GM19238 (cell line): ENCODE measurements around the gene FDX1.

Source experiments
- DNase-seq: peaks from one replicate; pipeline ENCODE4 v3.0.0; 2011; ENCODE audit warnings: low spot score; ENCODE audit not compliant: insufficient read length

Gene FDX1

DNA sequence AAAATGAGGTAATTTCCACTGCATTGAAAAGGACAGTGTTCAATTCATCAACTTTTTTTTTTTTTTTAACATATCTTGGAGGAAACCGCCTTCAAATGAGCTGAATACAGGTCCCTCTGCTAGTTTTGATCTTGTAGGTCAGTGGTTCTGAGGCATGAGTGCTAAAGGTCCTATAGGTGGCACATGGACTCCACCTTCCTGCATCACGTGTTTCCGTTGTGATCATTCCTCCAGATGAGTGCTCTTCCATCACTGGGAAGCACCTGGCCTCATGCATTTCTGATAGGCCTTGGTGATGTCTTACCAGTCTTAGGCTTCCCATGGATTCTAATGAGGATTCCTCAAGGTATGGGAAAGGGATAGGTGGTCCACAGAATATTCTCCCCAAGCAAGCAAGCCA lies 37.8 kb downstream of the FDX1 start:
- DNase-seq = no peak

DNA sequence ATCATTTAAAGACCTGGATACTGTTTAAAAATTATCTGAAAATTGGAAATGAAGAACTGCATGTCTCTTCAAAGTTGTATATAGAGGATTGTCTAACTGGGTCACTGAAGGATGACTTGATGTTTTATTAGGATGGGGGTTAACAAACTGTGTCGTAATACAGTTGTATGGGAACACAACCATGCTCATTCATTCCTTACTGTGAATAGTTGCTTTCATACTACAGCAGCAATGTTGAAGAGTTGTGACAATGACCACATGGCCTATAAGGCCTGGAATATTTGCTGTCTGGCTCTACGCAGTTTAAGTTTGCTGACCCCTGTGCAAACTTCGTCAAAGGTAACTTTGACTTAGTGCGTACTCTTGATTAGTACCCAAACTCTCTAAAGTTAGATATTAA lies 38.4 kb downstream of the FDX1 start:
- no peak for DNase-seq

DNA sequence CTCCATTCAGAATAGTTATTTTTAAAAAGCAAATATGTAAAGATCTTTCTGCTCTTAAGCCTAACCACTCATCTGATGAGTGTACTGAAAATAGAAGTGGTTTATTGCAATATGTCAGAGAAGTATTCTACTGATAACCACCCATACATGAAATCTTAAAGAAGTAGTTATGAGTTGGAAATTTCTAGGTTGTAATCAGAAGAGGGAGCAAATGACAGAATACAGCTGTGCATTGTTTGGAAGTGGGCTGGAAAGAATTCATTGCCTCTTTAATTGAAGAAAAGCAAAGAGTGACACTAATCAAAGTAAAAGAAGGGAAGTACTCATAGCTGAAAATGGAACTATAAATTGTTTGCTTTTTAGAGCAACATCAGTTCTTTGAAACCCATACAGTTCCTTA lies 39.4 kb downstream of the FDX1 start:
- no peak for DNase-seq

DNA sequence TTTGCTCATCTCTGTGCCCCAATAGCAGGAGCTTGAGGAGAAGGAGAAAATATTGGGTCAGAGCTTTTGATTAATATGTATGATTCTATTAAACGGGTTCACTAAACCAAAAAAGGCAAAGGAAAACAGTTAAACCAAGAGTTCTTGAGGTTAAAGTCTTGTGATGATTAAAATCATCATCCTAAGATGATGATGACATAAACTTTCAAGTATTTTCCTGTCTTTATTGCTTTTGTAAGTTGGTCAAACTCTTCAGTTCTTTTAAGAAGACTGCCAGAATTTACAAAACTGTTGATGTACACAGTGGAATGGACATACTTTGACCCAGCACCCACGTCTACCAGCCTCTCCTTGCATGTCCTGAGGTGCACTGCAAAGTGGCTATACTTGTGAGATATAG lies 41.0 kb downstream of the FDX1 start:
- DNase-seq = no peak

DNA sequence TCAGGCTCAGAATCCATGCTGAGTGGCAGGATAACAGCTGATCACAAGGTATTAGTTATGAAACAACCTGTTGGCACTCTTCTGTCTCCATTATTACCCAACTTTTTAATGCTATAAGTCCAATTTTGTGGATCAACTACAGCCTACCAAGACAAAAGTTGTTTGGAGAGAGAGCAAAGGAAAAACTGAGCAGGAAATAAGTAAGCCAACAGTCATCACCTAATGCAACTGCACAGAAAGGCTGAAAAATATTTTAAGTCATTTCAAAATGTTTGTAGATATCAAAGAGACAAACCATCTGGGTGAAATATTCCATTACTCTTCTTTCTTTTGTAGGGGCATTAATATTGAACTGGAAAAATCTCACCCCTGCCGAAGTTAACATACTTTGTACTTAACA lies 41.6 kb downstream of the FDX1 start:
- no peak for DNase-seq

DNA sequence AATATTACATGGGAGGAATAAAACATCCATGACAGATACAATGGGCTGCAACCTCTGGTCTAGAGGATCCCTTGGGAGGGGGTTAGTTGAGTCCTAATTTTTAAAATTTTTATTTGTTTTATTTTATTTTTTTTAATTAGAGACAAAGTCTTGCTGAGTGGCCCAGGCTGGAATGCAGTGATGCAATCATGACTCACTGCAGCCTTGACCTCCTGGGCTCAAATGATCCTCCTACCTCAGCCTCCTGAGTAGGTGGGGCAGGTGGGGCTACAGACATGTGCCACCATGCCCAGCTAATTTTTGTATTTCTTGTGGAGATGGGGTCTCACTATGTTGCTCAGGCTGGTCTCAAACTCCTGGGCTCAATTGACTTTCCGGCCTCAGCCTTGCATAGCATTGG lies 43.1 kb downstream of the FDX1 start:
- no peak for DNase-seq

DNA sequence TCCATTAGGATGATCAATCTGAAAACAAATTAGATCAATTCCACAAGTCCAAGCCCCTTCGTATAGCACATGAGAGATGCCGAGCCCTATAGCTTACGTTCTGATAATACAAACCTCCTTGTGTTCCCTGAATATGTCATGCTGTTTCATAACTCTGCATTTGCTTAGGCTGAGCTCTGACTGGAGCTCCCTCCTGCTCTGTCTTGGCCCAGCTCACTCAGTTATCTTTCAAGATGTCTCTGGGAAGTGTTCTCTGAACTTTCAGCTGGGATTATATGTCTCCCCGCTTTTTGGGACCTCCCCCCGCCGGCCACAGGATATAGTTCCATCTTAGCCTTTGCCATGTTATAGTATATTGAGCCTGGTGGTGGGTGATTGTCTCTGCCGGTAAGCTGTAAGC lies 44.0 kb downstream of the FDX1 start:
- DNase-seq = no peak

DNA sequence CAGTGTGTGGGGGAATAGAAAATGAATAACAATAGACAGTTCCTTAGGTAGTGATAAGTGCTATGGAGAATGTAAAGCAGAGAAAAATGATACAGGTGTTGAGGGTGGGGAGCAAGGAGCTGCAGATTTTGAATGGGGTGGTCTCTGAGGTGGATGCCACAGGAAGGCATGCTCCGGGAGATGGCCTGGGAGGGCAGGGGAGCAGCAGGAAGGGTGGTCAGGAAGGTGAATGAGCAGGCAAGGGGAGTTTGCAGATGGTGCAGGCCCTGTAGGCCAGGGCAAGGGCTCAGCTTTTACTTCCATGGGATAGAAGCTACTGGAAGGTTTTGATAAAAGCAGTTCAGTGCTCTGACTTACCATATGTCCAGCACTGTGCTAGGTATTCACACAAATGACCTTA lies 44.8 kb downstream of the FDX1 start:
- DNase-seq = no peak

DNA sequence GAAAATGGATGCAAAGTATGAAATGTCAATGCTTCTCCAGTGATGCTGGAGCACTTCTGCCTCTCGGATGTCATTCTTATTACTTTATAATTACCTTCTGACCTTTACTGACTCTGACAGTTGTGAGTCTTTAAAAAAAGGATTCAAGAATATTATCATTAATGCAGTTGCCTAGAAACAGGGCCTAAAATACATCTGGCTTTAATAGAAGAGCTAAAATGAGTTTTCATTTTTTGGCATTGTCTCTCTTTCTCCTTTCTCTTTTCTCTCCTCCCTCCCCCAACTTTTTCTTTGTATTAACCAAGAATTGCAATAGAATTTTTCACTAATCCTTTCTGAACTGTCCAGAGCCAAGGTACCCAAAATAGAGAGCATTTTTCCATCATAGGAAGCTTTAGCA lies 45.9 kb downstream of the FDX1 start:
- no peak for DNase-seq

DNA sequence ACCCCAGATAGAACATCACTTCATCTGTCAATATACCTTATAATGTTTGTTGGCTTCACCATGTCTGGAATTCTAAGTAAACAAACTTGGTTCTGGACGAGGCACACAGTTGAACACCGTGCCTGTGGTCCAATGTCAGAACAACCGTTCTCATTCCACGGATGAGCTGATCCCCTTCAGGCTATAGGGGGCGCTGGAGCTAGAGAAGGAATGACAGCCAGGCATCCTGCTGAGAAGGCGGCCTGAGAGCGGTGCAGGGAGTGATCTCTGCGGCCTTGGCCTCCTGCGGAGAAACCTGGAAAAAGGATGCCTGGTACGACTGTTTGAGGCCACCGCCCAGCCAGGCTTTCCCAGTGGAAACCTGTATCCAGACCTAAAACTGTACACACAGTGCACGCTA lies 48.7 kb downstream of the FDX1 start:
- DNase-seq = no peak

DNA sequence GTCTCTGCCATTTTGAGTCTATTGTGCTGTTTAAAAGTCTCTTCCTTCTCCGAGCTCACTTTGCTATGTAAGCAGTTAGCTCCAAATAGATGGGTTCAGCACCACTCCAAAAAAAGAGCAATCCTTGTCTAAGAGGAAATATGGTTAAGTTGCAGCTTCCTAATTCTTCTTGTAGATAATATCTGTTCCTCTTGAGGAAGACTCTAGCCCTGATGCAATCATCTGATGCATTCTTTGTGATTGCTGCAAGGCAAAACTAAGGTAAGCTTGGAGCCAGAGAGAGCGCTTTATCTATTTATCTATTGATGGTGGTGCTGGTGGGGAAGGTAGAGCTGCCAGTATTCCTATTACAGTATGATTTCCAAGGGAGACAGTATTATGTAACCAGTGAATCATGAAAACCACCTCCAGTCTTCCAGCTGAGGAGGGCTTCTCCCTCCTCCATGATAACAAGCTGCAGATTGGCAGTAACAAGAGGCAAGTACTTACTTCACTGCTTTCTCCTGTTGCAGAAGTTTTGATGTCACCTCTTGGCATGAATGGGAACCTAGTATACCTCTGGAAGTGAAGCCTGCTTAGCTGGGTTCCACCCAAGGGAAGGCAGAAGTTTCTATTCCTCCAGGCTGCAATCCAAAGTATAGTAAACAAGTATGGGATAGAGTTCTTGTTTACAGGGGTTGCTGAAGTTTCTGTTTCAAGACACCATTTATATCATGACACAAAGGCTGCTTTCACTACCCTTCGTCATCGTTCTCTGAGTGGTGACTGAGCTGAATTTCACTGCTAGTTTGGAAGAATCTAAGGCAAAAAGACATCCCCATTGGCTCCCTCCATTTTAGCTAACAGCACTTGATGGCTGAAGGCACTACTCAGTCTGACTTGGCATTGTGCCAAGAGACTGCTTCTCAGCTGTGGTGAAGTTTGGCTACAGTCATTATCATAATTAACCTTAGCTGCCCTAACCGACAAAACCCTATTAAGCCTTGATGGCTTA lies 49.7 kb downstream of the FDX1 start:
- DNase-seq = no peak

DNA sequence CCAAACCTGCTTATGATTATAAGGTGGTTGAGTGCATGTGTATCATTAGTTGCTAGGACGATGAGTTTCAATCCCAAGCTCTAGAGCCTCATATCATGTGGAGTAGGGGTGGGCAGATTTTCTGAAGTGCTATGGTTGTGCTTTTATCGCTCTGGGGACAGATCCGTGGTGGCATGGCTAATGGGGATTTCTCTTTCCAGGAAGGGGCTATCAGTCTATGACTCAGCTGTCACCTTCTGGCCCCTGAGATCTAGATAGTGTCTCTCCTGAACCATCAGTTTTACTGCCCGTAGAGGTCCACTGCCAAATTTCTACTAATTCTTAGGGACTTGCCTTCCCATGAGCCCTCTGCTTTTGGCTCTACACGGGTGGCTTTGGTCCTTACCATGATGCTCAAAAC lies 51.8 kb downstream of the FDX1 start:
- no peak for DNase-seq

DNA sequence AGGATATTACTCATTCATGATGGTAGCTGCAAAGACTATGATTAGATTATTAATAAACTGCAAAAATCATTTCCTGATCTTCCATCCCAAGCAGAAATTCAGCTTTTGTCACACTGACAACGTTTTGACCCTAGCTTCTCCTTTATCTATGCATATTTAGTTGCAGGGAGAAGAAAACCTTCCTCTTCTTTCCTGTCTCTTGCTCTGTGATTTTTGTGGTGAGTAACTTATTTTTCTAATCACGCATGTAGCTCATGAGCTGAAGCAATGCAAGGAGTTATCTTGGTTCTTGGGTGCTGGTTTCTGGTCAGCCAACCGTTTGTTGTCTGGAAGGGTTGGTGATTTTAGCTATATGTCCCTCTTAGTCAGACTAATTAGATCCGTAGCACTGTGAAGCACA lies 56.4 kb downstream of the FDX1 start:
- no peak for DNase-seq

DNA sequence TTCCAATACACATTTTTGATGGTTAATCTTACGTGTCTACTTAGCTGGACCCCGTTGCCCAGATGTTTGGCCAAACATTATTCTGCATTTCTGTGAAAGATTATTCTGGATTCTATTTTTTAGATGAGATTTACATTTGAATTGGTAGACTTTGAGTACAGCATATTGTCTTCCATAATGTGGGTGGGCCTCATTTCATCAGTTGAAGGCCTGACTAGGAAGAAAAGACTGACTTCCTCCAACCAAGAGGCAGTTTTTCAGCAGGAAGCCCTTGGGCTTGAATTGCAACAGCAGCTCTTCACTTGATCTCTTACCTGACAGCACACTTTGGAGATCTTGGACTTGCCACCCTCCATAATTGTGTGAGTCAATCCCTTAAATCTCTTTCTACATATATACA lies 58.7 kb downstream of the FDX1 start:
- DNase-seq = no peak

DNA sequence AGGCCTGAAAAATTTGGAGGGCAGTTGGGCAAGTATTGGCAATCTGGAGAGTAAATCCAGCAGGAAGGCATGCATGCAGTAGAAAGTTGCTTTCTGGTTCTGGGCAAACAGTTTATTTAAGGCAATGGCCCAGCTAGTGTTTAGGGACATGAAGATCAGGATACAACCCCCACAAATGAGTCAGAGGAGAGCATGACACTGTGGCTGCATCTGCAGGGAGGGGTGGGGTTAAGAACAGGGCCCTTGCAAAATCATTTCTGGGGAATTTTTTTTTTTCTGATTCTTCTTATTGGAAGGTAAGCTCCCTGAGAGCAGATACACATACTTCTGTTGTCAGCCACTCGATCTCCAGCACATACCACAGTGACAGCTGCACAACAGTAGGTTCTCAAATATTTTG lies 61.1 kb downstream of the FDX1 start:
- no peak for DNase-seq

DNA sequence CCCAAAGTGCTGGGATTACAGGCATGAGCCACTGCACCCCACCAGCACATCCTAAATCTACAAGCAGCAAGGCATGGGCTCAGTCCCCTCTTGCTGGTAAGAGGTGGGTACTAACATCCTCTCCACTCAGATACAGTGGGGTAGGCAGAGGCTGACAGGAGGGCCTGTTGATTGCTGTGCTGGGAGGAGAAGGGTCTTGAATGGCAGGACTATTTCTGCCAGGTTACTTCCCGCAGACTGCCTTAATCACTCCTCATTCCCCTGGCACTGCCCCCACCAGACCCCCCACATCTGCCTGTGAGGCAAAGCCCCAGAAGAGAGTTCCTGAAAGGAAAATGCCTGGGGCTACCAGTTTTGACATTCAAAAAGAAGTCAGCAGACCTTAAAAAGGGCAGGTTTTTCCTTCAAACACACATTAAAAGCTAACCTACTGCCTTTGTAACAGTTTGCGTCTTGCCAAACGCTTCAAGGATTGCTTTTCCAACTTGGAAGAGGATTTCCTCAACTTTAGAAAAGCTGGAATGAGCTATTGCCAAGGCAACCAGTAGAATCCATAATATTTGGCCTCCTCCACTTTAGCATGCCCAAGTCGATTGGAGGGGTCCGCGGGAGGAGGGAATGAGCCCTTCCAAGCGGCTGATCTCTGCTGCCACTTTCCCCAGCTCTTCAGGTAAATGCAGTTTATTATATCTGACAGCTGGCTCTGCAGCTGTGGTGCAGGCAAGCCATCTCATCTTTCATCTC lies 62.0 kb downstream of the FDX1 start:
- DNase-seq = no peak

DNA sequence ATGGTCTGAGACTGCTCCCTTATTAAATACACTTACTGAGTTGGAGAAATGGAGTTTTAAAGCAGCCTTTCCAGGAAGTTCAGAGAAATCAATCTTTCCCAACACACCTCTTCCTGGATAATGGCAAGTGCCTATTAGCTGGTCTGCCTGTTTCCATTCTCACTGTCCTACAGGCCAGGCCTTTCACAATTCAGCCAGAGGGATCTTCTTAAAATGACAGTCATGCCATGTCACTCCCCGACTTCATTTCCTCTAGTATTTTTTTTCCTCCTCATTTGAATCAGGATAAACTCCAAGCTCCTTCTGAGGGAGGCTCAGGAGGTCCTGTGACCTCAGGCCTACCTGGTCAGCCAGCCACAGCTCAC lies 62.6 kb downstream of the FDX1 start:
- DNase-seq = no peak

DNA sequence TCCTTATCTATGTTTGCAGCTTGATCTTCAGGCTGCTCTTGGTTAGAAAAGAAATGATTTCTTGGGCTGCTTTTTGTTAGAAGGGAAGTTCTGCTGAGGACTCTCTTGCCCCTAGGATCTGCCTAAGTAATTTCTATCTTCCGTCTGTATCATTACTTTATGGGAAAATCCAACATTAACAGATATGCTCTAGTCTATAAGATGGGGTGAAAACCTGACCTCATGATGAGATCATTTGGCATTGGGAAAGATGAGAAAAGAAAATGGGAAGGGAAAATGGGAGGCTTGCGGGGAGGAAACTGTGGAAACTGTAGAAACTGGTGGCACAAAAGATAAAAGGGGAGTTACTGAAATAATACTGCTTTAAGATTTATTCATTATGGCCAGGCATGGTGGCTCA lies 63.6 kb downstream of the FDX1 start:
- DNase-seq = no peak

DNA sequence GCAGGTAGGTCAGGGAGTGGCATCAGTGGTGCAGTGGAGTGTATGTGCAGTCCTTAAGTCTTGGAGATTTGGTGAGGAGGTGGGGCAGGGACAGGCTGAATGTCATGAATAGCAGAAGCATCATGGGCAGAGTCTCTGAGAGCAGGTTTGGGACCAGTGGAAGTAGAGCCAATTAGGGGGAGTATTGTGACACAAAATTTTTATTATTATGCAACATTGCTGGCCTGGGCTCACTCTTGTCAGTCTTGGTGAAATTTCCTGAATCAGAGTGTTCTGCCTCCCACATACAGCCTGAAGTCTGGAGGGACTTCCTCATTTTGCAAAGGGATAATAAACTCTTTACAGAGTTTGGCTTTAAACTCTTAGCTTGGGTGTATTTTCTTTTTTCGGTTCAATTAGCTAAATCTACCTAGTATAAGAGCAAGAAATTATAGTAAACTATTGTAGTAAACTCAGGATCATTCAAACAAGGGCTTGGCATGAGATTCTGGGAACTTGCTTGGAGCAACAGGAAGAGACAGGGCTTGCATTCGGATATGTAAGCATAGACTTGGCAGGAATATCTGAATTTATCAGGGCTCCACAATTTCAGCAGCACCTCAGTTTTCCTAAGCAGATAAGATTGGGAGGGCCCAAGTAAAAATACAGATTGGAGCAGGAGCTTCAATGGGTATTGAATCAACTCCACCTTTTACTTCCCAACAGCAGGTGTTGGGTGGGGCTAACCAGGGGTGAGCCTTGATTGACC lies 67.7 kb downstream of the FDX1 start:
- DNase-seq = no peak

DNA sequence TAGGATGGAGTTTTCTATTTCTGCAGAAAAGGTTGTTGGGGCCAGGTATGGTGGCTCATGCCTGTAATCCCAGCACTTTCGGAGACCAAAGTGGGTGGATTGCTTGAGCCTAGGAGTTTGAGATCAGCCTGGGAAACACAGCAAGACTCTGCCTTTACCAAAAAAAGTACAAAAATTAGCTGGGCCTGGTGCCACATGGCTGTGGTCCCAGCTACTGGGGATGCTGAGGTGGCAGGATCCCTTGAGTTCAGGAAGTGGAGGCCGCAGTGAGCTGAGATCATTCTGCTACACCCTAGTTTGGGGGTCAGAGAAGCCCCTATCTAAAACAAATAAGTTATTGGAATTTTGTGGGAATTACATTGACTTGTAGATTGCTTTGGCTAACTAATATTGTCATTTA lies 71.7 kb downstream of the FDX1 start:
- DNase-seq = no peak

DNA sequence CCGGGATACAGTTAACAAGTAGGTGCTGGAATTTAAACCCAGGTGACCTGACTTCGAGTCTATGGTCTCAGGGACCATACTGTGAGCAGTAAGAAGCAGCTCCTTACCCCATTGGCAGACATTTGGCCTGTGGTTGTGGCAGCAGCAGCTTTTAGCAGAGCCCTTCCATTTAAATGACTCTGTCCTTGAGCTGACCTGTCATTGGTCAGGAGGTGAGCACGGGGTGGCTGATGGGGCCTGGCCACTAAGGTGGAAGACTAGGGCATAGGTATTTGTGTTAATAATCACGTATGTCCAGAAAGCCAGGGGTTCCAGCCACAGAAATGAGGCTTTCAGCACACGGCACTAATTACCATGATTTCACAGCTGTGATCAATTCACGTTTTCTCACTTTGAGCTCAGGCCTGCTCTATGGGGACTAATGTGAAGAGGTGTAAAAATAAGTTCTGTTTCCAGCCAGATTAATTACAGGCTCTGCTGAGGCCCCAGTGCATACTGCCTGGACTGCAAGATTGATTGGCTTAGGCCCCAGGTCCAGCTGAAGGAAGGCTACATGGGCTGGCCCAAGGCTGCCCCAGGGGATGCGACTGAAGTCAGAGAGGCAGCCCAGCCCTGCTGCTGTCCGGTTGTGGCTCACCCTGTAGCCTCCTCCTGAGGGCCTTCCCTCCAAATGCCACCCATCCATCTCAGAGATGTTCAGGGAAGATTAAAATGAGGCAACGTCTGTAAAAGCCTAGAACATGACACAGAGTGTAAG lies 76.0 kb downstream of the FDX1 start:
- no peak for DNase-seq
